K562 (cell line): Measurements from ENCODE around the gene C18orf63. TPM values are rescaled to one million over a fixed set of nuclear protein-coding genes. Genes with fewer than 3 reads are reported as not detected.

ENCODE experiments used
- EGR1 ChIP-seq: fragments of 450-650 bp; conservative IDR thresholded peaks from 2 replicates; pipeline ENCODE4 v1.6.1; 2017; ENCODE audit warnings: mild to moderate bottlenecking
- FOSL1 ChIP-seq: fragments of 200-800 bp; sonication (Bioruptor generic); conservative IDR thresholded peaks from 2 replicates; pipeline ENCODE4 v1.6.1; 2016; ENCODE audit warnings: missing genetic modification characterization, missing compliant biosample characterization
- NRF1 ChIP-seq, 2 experiments: fragments of 450-650 bp; IDR thresholded peaks in 1 of 2; conservative IDR thresholded peaks in 1 of 2; 2 replicates each; pipeline ENCODE4 v1.6.1; 2014; ENCODE audit warnings: mild to moderate bottlenecking in 2 of 2
- ZNF175 ChIP-seq: fragments of 200-800 bp; sonication (Bioruptor generic); IDR thresholded peaks from 2 replicates; pipeline ENCODE4 v1.6.1; 2016; ENCODE audit warnings: low read depth, mild to moderate bottlenecking, missing genetic modification characterization, missing compliant biosample characterization
- ZNF589 ChIP-seq: fragments of 200-800 bp; sonication (Bioruptor generic); IDR thresholded peaks from 2 replicates; pipeline ENCODE4 v1.6.1; 2016; ENCODE audit warnings: low read depth, missing genetic modification characterization, missing compliant biosample characterization
- polyA plus RNA-seq, 8 experiments: library from polyadenylated mRNA; depleted of rRNA in 4 of 8; stranded (reverse) in 5 of 8; unstranded in 3 of 8; fragments of >200 nt; fragmentation: Nextera tagmentation in 2 of 8; fragmentation: Illumina TruSeq in 1 of 8; extraction: Ambion mirVana in 2 of 8; extraction: Trizol in 1 of 8; gene quantifications; 2 replicates each; pipeline versions ENCODE4 v1.2.1 to v1.2.3, GENCODE V29; 2011 to 2014; ENCODE audit warnings: inconsistent platforms in 1 of 8, missing spikeins in 1 of 8
- total RNA-seq, 7 experiments: library from RNA; depleted of rRNA in 6 of 7; stranded (reverse); fragments of >200 nt in 6 of 7; fragmentation: Illumina TruSeq in 2 of 7; extraction: Trizol in 2 of 7; gene quantifications; 2 replicates each; pipeline versions ENCODE4 v1.2.1 to v1.2.3, GENCODE V29; 2011 to 2021; ENCODE audit warnings: low replicate concordance in 1 of 7
- TF ChIP-seq, protein P1 (sequence below): sonication (generic); formaldehyde crosslinking; IDR thresholded peaks from 2 replicates; pipeline ENCODE4 v1.8.0; 2022; ENCODE audit warnings: mild to moderate bottlenecking, missing genetic modification reagents, borderline replicate concordance
- TF ChIP-seq, protein P2 (sequence below): fragments of 450-650 bp; IDR thresholded peaks from 2 replicates; pipeline ENCODE4 v1.6.1; 2017; ENCODE audit warnings: mild to moderate bottlenecking, moderate library complexity

C18orf63 gene
- total and polyA plus RNA-seq, 9 of the 15 experiments (the other 6 are each of a cell fraction or from before 2014, with no cell fraction given), result not detected

DNA sequence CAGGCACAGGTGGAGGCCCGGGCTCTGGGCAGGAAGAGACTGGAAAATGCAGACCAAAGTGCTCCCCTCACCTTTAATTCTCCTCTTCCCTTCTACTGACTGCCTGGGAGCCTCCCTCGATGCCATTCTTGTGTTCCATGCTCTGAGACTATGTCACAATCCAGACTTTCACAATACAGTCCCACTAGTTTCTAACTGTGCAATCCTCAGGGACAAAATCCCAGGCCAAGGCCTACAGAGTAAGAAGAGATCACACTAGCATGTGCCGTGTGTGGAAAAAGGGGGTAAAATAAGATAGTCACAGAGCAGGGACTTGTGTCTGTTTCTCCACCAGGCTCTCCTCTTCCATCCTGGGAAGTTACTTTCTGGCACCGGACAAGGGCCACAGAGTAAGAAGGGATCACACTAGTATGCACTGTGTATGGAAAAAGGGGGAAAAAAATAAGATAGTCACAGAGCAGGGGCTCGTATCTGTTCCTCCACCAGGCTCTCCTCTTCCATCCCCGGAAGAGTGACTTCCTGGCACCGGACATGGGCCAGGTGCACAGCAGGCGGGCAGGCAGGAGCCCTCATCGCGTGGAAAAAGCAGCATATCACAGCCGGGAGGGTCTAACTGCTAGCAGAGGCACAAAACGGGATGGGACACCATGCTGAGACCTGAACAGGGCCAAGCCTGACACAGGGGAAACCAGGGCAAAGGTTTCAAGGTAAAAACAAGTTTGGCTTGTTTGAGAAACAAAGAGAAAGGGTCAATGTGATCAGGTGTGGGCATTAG lies 33.5 kb upstream of the C18orf63 start (continued):
- TF ChIP-seq, protein P1, sequence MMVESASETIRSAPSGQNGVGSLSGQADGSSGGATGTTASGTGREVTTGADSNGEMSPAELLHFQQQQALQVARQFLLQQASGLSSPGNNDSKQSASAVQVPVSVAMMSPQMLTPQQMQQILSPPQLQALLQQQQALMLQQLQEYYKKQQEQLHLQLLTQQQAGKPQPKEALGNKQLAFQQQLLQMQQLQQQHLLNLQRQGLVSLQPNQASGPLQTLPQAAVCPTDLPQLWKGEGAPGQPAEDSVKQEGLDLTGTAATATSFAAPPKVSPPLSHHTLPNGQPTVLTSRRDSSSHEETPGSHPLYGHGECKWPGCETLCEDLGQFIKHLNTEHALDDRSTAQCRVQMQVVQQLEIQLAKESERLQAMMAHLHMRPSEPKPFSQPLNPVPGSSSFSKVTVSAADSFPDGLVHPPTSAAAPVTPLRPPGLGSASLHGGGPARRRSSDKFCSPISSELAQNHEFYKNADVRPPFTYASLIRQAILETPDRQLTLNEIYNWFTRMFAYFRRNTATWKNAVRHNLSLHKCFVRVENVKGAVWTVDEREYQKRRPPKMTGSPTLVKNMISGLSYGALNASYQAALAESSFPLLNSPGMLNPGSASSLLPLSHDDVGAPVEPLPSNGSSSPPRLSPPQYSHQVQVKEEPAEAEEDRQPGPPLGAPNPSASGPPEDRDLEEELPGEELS (CRISPR knock-in tag), result no peak
- TF ChIP-seq EGR1, result no peak
- TF ChIP-seq, protein P2, sequence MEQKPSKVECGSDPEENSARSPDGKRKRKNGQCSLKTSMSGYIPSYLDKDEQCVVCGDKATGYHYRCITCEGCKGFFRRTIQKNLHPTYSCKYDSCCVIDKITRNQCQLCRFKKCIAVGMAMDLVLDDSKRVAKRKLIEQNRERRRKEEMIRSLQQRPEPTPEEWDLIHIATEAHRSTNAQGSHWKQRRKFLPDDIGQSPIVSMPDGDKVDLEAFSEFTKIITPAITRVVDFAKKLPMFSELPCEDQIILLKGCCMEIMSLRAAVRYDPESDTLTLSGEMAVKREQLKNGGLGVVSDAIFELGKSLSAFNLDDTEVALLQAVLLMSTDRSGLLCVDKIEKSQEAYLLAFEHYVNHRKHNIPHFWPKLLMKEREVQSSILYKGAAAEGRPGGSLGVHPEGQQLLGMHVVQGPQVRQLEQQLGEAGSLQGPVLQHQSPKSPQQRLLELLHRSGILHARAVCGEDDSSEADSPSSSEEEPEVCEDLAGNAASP, result no peak
- TF ChIP-seq ZNF589, result no peak
- TF ChIP-seq FOSL1 (tag), result no peak
- TF ChIP-seq ZNF175, result no peak
- no peak for TF ChIP-seq NRF1 (conservative IDR thresholded peaks at IDR 0.05 in 1 of 2, IDR thresholded peaks at IDR 0.05 in 1 of 2)
